Measurements from ENCODE around the gene HEPACAM2.

The HEPACAM2 gene

GRCh38 chr7:93202594-93203250 is 23.5 kb downstream of the HEPACAM2 start:
- DNase-seq, result no peak

GRCh38 chr7:93198472-93198871 is 27.8 kb downstream of the HEPACAM2 start:
- no peak for DNase-seq

- DNase-seq, result no peak
These were observed 29.9 kb downstream of the HEPACAM2 start for GRCh38 chr7:93196336-93196735.

- DNase-seq, result no peak
These were observed 31.9 kb downstream of the HEPACAM2 start for GRCh38 chr7:93194386-93194785.

GRCh38 chr7:93188870-93189634 is 37.2 kb downstream of the HEPACAM2 start:
- DNase-seq, result no peak

- no peak for DNase-seq
These were observed 40.8 kb downstream of the HEPACAM2 start for GRCh38 chr7:93185303-93186027.

- no peak for DNase-seq
These were observed 47.1 kb downstream of the HEPACAM2 start for GRCh38 chr7:93179173-93179572.

- DNase-seq, result no peak
These were observed 48.1 kb downstream of the HEPACAM2 start for GRCh38 chr7:93178213-93178612.

GRCh38 chr7:93176992-93177580 is 49.2 kb downstream of the HEPACAM2 start:
- no peak for DNase-seq

- DNase-seq, result no peak
These were observed 51.0 kb downstream of the HEPACAM2 start for GRCh38 chr7:93175219-93175618.

GRCh38 chr7:93172683-93173082 is 53.6 kb downstream of the HEPACAM2 start:
- DNase-seq, result no peak

GRCh38 chr7:93171606-93172226 is 54.6 kb downstream of the HEPACAM2 start:
- no peak for DNase-seq

- DNase-seq, result no peak
These were observed 60.8 kb downstream of the HEPACAM2 start for GRCh38 chr7:93165447-93165846.

- DNase-seq, result no peak
These were observed 61.5 kb downstream of the HEPACAM2 start for GRCh38 chr7:93164766-93165165.

GRCh38 chr7:93161181-93161762 is 65.0 kb downstream of the HEPACAM2 start:
- no peak for DNase-seq

- DNase-seq, result no peak
These were observed 65.9 kb downstream of the HEPACAM2 start for GRCh38 chr7:93160410-93160809.

- no peak for DNase-seq
These were observed 66.8 kb downstream of the HEPACAM2 start for GRCh38 chr7:93159490-93159889.

- DNase-seq, result no peak
These were observed 69.4 kb downstream of the HEPACAM2 start for GRCh38 chr7:93156884-93157283.

- DNase-seq, result no peak
These were observed 76.0 kb downstream of the HEPACAM2 start for GRCh38 chr7:93150200-93150835.

GRCh38 chr7:93148727-93149126 is 77.5 kb downstream of the HEPACAM2 start:
- DNase-seq, result no peak

GRCh38 chr7:93148144-93148543 is 78.1 kb downstream of the HEPACAM2 start, which contains the start of gene SAMD9L:
TSS of gene SAMD9L (minus strand) at chr7:93148385. CDS start at chr7:93135971, 12,414 bp downstream.
- no peak for DNase-seq

- DNase-seq, result peak in 2 of 14 donors; percentile 2 to 4
These were observed 78.9 kb downstream of the HEPACAM2 start for GRCh38 chr7:93147363-93147762.

Measured in C1 segment of cervical spinal cord (tissue), 14 donors.